GM21529 (cell line): ENCODE measurements around the gene FHIT.

ENCODE experiments used
- ATAC-seq: cut with Tn5 transposase; IDR thresholded peaks from one replicate; pipeline ENCODE4 v1.9.1; 2021; ENCODE audit not compliant: unreplicated experiment

Gene FHIT

DNA sequence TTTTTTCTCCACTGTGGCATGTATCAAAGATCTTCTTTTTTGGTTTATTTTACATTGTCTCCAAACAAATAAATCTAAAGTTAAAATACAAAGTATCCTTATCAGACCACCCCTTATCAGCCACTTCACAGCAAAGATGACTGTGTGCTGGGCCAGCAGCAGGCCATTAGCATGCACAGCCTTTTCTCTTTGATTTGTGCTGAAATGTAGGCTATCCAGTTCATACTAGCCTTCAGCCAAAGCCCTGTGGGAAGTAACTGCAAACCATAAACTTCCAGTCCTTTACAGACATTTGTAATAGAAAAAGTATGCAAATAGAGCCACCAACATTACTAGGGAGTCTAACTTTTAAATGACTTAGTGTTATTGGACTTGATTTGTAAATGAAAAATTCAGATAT, 816.3 kb downstream of the FHIT start:
- ATAC-seq = no peak

DNA sequence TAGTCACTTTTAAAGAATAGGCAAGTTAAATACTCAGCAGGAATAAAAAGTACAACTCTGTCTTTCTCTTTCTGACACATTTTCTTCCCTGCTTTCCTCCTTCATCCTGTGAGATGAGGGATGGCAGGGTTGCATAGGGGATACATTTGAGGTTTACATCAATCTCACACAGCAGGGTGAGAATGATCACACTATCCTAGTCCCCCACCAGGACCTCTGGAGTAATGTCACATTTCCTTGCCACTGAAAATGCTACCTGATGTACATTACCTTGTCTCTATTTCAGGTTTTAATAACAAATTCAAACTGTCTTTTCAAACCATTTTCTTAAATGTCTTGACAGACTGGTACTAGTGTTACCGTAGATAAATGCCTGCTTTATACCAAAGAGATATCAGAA, 816.9 kb downstream of the FHIT start:
- ATAC-seq = no peak

DNA sequence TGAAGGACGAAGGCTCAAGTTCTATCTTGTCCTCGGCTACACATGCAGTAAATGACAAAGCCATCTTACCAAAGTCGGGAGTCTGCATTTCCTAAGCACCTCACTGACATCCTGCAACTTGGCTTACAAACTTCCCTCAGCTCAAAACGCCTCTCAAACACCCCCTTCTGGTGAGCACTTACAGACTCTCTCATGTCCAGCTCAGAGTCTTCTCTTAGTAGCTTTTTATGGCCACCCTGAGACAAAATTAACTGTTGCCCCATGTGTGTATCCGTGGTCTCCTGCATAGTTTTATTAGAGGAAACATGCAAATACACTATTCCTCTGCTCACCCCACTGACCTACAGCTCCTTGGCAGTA, 819.7 kb downstream of the FHIT start:
- no peak for ATAC-seq

- ATAC-seq = no peak
Measured at GRCh38 chr3:60430205-60430604, 821.0 kb downstream of the FHIT start.

GRCh38 chr3:60427109-60427508, 824.1 kb downstream of the FHIT start:
- no peak for ATAC-seq

DNA sequence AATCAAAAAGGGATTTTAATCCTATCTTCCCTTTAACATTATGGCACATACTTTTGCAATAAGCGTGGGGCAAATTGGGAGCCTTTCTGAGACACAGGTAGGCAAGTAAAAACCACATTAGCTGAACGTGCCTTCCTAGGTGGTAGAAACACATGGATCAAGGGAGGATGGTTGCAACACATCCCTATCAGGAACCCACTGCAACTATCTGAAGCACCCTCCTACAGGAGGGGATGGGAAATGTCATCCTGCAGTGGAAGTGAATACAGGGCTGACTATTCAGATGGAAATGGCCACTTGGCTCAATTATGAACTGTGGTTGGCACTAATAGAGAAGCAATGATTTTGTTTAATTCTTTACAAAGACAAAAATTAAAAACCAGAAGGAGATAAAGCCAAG, 826.3 kb downstream of the FHIT start:
- no peak for ATAC-seq

DNA sequence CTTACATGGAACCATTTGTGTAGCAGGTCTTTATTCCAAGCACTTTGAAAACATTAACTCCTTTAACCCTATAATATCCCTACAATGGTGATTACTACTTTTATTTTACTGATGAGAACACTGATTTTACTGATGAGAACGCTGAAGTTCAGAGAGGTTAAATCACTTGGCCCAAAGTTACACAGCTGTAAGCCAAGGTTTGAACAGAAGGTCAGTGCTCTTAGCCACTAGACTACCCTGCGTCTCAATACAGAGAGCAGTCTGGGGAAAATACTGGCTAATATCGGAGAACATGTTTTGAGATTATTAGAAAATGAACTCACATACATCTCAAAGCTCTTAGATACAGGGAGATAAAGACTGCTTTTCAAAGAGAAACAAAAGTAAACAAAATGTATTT, 827.2 kb downstream of the FHIT start:
- ATAC-seq = no peak

- ATAC-seq = no peak
Measured at GRCh38 chr3:60423556-60423955, 827.7 kb downstream of the FHIT start.

DNA sequence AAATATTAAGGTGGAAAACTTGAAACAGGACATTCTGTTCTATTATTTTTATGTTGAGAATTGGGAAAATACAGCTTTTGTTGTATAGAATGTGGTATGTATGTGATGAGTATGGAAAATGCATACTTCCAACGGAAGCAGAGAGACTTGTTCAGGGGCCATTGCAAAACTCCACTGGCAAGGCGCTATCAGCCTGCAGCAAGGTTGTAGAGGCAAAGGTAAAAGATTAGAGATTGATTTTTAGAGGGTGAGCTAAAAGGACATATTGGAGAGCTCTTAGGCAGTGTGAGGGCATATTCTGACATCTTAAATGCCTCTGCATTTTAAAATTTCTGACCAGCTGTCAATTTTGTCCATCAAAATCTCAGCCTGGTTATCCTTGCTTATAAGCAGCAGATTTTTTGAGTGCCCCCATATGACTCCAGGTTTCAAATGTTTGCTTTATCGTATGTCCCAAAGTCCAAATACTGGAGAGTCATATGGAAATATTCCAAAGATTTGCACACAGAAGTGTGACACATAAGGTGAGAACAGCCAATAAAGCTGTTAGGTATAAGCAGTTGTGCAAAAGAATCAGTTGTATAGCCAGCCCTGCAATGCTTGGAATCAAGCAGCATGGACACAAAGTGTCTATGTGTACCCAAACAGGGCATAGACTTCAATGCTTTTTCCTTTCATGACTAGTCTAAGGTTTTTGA, 829.4 kb downstream of the FHIT start:
- no peak for ATAC-seq

DNA sequence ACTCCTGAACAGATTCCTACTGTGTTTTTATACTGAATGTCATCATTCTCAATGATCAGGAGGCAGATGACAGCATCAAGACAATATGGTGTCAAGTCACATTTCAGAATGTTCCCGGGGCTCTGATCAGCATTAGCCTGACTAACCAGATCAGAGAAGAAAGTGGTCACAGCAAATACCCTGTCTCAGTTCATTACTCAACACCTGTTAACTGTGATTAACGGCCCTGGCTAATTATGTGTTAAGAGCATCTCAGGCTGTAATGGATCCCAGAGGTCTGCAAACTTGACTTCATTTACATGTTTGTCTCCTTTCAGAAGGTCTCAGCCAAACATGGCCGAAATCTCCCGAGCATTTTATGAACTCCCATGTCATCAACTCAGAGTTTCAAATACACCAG, 833.7 kb downstream of the FHIT start:
- ATAC-seq = no peak

DNA sequence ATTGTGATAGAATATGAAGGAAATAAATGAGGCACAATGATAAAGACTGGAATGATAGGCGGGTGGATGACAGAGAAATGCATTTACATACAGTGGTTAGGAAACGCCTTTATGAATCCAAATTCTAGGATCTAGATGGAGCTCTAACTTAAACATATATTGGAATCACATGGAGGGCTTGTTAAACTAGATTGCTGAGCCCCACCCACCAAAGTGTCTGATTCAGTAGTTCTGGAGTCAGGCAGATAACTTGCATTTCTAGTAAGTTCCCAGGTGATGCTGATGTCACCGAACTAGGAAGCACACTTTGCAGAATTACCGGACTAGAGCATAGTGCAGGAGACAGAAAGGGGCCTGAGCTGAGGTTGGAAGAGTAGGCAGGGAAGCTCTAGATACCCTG, 837.2 kb downstream of the FHIT start:
- no peak for ATAC-seq

DNA sequence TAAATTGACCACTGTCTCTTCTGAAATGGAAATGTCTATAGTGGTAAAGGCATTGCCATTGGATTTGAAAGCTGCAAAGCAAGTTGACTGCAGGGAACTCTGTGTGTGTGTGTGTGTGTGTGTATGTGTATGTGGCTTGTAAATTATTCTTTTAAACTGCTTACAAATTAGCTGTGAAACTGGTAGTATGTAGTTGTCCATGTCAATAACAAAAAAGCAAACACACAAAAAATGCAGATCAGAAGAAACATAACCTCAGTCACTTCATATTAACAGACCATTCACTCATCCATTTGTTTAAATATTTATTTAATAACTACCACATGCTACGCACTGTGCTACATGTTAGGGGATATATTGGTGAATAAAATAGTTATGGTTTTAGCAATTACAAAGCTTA, 837.7 kb downstream of the FHIT start:
- ATAC-seq = no peak

GRCh38 chr3:60403866-60404265, 847.4 kb downstream of the FHIT start:
- ATAC-seq = no peak

DNA sequence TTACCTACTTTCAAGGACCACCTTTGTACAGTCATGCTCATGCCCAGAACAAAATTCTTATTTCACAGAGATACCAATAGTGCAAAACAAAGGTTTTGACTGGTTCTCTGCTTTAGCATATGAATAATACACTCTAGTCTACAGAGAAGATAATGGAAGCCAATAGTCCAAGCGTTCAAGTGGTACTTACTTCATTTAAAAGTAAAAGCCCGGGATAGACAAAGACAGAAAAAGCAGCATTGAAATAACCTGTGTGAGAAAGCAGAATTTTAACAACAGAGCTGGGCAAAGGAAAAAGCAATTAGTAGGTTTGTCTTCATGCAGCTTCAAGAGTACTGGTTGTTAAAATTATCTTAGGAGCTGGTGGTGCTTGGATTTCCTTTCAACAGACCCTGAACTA, 848.3 kb downstream of the FHIT start:
- ATAC-seq = no peak

GRCh38 chr3:60399861-60400845, 851.1 kb downstream of the FHIT start:
- ATAC-seq = no peak

DNA sequence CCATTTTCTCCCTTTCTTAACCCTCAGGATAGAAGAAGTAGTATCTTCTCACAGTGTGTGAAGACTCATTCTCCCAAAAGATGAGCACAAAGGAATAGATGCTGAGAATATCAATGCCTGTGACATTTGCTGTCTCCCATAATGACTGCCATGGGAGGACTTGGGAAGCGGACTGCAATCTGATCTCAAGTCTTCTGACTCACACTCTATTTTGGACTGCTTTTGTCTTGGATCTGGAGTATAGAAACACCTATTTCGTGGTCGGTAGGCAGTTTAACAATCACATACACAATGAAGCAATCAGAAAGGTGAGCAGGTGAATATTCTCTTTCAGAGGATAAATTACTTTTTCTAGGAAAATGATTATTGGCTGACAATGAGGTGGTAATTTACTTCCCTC, 852.0 kb downstream of the FHIT start:
- no peak for ATAC-seq

GRCh38 chr3:60395173-60395762, 856.0 kb downstream of the FHIT start:
- no peak for ATAC-seq

- ATAC-seq = no peak
Measured at GRCh38 chr3:60393946-60394345, 857.3 kb downstream of the FHIT start.

DNA sequence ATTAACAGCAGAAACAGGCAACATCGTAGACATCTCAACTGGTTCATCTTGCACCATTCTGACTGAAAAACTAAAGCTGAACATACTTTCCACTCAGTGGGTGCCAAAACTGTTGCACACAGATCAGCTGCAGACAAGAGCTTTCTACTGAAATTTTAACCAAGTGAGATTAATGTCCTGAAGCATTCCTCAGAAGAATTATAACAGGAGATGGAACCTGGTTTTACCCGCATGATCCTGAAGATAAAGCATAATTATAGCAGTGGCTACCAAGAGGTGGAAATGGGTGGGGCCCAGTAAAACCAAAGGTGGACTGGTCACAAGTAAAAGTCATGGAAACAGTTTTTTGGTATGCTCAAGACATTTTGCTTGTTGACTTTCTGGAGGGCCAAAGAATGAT, 858.8 kb downstream of the FHIT start:
- no peak for ATAC-seq

DNA sequence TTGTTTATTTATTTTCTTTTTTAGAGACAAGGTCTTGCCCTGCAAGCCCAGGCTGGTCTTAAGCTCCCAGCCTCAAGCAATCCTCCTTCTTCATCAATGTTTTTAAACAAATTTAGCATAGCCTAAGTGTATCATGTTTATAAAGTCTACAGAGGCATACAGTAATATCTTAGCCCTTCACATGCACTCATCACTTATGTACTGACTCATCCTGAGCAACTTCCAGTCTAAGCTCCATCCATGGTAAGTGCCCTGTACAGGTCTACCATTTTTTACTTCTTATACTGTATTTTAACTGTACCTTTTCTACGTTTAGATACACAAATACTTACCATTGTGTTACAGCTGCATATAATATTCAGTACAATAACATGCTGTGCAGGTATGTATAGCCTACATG, 860.0 kb downstream of the FHIT start:
- ATAC-seq = no peak

DNA sequence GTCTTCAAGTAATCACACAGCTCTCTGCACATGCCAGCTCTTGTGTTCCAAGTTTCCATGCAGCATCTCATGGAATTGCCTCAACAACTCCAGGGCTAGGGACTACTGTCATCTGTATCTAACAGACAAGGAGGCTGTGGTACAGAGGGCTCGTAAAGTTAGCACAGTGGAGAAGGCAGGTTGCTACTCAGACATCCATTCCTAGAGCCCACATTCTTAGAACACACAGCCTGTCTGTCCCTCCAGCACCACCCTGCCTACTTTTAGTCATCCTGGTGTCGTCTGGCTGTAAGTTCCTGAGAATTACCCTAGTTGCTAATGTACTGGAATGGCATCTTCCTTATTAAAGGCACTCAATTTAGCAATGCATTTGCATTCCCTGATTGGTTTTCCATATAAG, 862.5 kb downstream of the FHIT start:
- no peak for ATAC-seq

GRCh38 chr3:60386306-60386705, 864.9 kb downstream of the FHIT start:
- ATAC-seq = no peak
